KMS-11 (cell line): Measurements from ENCODE around the gene PLCH1.

Source experiments
- H2AFZ ChIP-seq: fragments of 200-600 bp; sonication (generic); 2 replicates; pipeline ENCODE4 v1.6.1; 2016; ENCODE audit warnings: antibody characterized with exemption, mixed run types, low read depth
- H3K27ac ChIP-seq: fragments of 200-600 bp; sonication (generic); 2 replicates; pipeline ENCODE4 v1.6.1; 2016; ENCODE audit warnings: mild to moderate bottlenecking, mixed run types
- H3K27me3 ChIP-seq: fragments of 200-600 bp; sonication (generic); 2 replicates; pipeline ENCODE4 v1.6.1; 2017; ENCODE audit warnings: mild to moderate bottlenecking, low read depth, mixed run types, moderate library complexity; ENCODE audit not compliant: insufficient read depth
- H3K36me3 ChIP-seq: fragments of 200-600 bp; sonication (generic); 2 replicates; pipeline ENCODE4 v1.6.1; 2017; ENCODE audit warnings: mild to moderate bottlenecking, mixed run types; ENCODE audit not compliant: insufficient read depth
- H3K4me1 ChIP-seq: fragments of 200-600 bp; sonication (generic); 2 replicates; pipeline ENCODE4 v1.6.1; 2016; ENCODE audit warnings: mild to moderate bottlenecking, low read depth, mixed run types; ENCODE audit not compliant: poor library complexity, severe bottlenecking
- H3K4me2 ChIP-seq: fragments of 200-600 bp; sonication (generic); 2 replicates; pipeline ENCODE4 v1.7.0; 2016; ENCODE audit warnings: mild to moderate bottlenecking, mixed run types
- H3K4me3 ChIP-seq: fragments of 200-600 bp; sonication (generic); IDR thresholded peaks from 2 replicates; pipeline ENCODE4 v1.6.1; 2017; ENCODE audit warnings: low read depth, low read length, mixed read lengths; ENCODE audit not compliant: insufficient read depth
- H3K79me2 ChIP-seq: fragments of 200-600 bp; sonication (generic); 2 replicates; pipeline ENCODE4 v1.6.1; 2016; ENCODE audit warnings: low read depth, mixed run types; ENCODE audit not compliant: insufficient read depth
- H3K9ac ChIP-seq: fragments of 200-600 bp; sonication (generic); 2 replicates; pipeline ENCODE4 v1.6.1; 2016; ENCODE audit warnings: mild to moderate bottlenecking, mixed run types
- H4K20me1 ChIP-seq: fragments of 200-600 bp; sonication (generic); 2 replicates; pipeline ENCODE4 v1.6.1; 2016; ENCODE audit warnings: mild to moderate bottlenecking, mixed run types; ENCODE audit not compliant: insufficient read depth
- TF ChIP-seq, protein P1 (sequence below): fragments of 200-600 bp; sonication (generic); conservative IDR thresholded peaks from 2 replicates; pipeline ENCODE4 v1.6.1; 2017; ENCODE audit warnings: low read depth, mild to moderate bottlenecking, antibody characterized with exemption, low read length, moderate library complexity, mixed read lengths

Gene PLCH1

DNA sequence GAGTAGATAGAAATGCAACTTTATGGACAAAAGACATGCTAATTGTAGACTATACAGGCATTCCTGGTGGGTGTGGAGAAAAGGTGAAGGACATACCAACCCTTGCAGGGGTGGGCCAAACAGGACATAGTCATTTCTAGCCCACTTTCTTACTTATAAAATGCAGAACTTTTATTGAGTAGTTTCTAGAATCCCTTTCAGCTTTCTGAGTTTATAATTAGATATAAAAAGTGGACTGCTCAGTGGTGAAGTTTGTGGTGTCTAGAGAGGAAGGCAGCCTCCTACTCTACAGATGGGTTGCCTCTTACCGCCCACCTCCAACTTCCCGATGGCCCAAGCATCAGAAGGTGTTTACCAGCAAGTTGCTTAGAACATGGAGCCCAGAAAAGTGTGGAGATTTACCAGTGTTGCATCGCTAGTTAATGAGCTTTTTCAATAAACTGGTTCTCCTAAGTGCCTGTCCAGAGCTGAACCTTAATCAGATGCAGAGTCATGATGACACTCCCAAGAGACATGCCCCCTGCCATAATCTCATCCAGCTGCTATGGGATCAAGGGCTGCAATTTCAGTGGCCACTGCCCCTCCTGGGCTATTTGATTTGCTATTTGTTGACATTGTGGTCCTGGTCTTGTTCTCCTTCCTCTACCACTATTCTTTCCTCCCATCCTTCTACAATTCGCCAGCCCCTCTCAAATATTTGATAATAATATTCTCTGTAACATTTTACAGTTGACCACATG is 373.9 kb downstream of the PLCH1 start:
- Histone ChIP-seq H3K36me3 (no peaks in the 10 kb centered on the region), H3K27ac (no peak overlapping the region), H3K4me1 (no peaks in the 10 kb centered on the region), H4K20me1 (no peaks in the 10 kb centered on the region), H3K79me2 (no peaks in the 10 kb centered on the region), H3K4me2 (no peak overlapping the region), H2AFZ (no peak overlapping the region), H3K4me3 (no peak overlapping the region), H3K27me3 (no peaks in the 10 kb centered on the region), H3K9ac (no peak overlapping the region)
- TF ChIP-seq, protein P1, sequence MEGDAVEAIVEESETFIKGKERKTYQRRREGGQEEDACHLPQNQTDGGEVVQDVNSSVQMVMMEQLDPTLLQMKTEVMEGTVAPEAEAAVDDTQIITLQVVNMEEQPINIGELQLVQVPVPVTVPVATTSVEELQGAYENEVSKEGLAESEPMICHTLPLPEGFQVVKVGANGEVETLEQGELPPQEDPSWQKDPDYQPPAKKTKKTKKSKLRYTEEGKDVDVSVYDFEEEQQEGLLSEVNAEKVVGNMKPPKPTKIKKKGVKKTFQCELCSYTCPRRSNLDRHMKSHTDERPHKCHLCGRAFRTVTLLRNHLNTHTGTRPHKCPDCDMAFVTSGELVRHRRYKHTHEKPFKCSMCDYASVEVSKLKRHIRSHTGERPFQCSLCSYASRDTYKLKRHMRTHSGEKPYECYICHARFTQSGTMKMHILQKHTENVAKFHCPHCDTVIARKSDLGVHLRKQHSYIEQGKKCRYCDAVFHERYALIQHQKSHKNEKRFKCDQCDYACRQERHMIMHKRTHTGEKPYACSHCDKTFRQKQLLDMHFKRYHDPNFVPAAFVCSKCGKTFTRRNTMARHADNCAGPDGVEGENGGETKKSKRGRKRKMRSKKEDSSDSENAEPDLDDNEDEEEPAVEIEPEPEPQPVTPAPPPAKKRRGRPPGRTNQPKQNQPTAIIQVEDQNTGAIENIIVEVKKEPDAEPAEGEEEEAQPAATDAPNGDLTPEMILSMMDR, result no peak

DNA sequence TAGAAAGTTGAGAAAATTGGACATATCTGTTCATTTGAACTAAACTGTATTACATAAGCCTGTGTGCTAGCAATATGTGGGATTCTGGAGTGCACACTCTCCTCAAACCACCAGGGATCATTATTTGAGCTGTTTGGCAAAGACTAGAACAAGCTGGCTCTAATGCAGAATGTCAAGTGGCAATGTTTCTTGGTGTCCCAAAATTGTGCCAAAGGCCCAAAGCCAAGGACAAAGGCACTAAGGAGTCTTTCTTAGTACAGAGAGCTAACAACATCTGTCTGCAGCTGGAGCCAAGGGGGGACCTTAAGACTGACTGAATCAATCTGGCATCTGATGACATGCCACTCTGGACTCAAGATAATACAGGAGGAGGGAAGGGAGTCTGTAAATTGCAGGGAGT is 374.7 kb downstream of the PLCH1 start:
- Histone ChIP-seq H2AFZ (no peak overlapping the region), H3K79me2 (no peaks in the 10 kb centered on the region), H3K27me3 (no peaks in the 10 kb centered on the region), H3K27ac (no peak overlapping the region), H3K4me1 (no peaks in the 10 kb centered on the region), H3K9ac (no peak overlapping the region), H3K4me2 (no peak overlapping the region), H3K4me3 (no peak overlapping the region), H4K20me1 (no peaks in the 10 kb centered on the region), H3K36me3 (no peaks in the 10 kb centered on the region)
- TF ChIP-seq, protein P1, result no peak

DNA sequence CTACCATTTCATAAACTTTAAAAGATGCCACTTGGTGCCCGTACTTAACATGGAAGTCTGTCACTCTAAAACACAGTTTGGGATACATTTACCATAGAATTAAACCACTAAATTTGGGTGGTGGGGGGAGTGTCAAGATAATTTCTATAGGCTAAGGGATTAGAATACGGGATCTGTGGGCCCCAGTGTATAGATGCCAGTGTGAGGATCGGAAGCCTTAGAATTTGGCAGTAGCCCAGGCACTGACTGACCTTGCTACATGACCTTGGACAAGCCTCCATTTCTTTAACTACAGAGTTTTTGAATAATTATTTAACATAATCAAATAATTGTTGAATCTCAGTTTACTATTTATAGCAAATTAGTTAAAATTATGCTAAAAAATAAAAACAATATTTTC is 375.1 kb downstream of the PLCH1 start:
- Histone ChIP-seq H3K27me3 (no peaks in the 10 kb centered on the region), H3K9ac (no peak overlapping the region), H3K36me3 (no peaks in the 10 kb centered on the region), H3K4me3 (no peak overlapping the region), H3K79me2 (no peaks in the 10 kb centered on the region), H3K4me1 (no peaks in the 10 kb centered on the region), H4K20me1 (no peaks in the 10 kb centered on the region), H2AFZ (no peak overlapping the region), H3K4me2 (no peak overlapping the region), H3K27ac (no peak overlapping the region)
- TF ChIP-seq, protein P1, result no peak

DNA sequence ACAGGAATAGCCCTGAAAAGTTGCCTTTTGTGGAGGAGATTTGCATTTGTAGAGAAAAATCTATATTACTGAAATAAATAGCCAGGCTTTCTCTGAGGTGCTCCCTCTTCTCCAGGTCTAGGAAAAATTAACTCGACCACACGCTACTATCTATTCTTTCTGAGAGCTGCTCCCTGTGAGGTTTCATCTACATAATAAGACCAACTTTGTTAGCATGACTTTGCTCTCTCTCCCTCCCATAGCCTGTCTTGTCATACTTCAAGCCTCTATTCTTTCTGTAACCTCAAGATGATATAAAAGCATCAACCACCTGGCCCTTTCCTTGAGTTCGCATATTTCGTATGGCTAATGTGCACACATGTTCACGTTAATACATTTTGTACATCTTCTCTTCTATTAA is 375.6 kb downstream of the PLCH1 start:
- no peaks in the 10 kb centered on the region for H3K79me2 ChIP-seq
- H3K4me3 ChIP-seq, result no peak overlapping the region
- H3K4me1 ChIP-seq, result no peaks in the 10 kb centered on the region
- no peaks in the 10 kb centered on the region for H4K20me1 ChIP-seq
- H3K4me2 ChIP-seq, result no peak overlapping the region
- H3K27me3 ChIP-seq, result no peaks in the 10 kb centered on the region
- H3K36me3 ChIP-seq, result no peaks in the 10 kb centered on the region
- TF ChIP-seq, protein P1, result no peak
- no peak overlapping the region for H3K9ac ChIP-seq
- no peak overlapping the region for H3K27ac ChIP-seq
- H2AFZ ChIP-seq, result no peak overlapping the region
